Pancreas (tissue), 10 donors: Measurements from ENCODE around the gene PRUNE1. TPM values are rescaled to one million over a fixed set of nuclear protein-coding genes. Genes with fewer than 3 reads are reported as not detected.

Experiments used
- ATAC-seq, 4 donors: fragments of 200-7000 bp; cut with Tn5 transposase; one replicate each; pipeline versions ENCODE4 v1.8.0 to v1.9.1; 2020; ENCODE audit warnings: mild to moderate bottlenecking in 4 of 4, moderate library complexity in 4 of 4
- DNase-seq, 6 donors: peaks; one replicate each; pipeline ENCODE4 v3.0.0-alpha.2; 2020
- FAIRE-seq: peaks from 2 replicates; lab custom pipeline; 2012; peaks lifted over from hg19 to GRCh38; lab: Jason Lieb, UNC
- H3K27ac ChIP-seq, 4 donors: fragments of 200-600 bp; sonication (generic); 1 replicate in 3 of 4; 2 replicates in 1 of 4; pipeline versions ENCODE4 v1.5.0 to v1.8.0; 2020
- H3K27me3 ChIP-seq, 4 donors: fragments of 200-600 bp; one replicate each; pipeline ENCODE4 v1.8.0; 2021
- H3K36me3 ChIP-seq, 3 donors: fragments of 200-600 bp; sonication (generic) in 1 of 3; one replicate each; pipeline versions ENCODE4 v1.5.0 to v1.8.0; 2020 to 2021
- H3K4me1 ChIP-seq, 3 donors: fragments of 200-600 bp; one replicate each; pipeline ENCODE4 v1.8.0; 2021
- H3K4me3 ChIP-seq, 4 donors: fragments of 200-600 bp; sonication (generic) in 2 of 4; one replicate each; pipeline versions ENCODE4 v1.5.0 to v1.8.0; 2020 to 2021
- H3K9me3 ChIP-seq, 4 donors: fragments of 200-600 bp; one replicate each; pipeline ENCODE4 v1.8.0; 2021
- CTCF ChIP-seq, 4 donors: fragments of 200-600 bp; sonication (generic) in 3 of 4; IDR thresholded peaks; one replicate each; pipeline versions ENCODE4 v1.5.0 to v1.8.0; 2021; ENCODE audit warnings: antibody characterized with exemption in 4 of 4
- WGBS, 2 donors: extraction: QIAGEN DNeasy Blood & Tissue Kit; methylation state at CpG; one replicate each; pipeline ENCODE4 v1.1.7; 2013; 5-methylcytosine and 5-hydroxymethylcytosine counted together
- intact Hi-C, 3 donors: fragments of 100-400 bp; cut with DNase I; formaldehyde crosslinking; loops; one replicate each; pipeline versions ENCODE4 v1.11.1 to v1.14.2; 2022
- polyA plus RNA-seq, 2 donors: library from polyadenylated mRNA; stranded (reverse); fragments of 200-250 nt; gene quantifications; one replicate each; pipeline ENCODE4 v1.2.3, GENCODE V29; 2013
- total RNA-seq, 6 donors: library from RNA; stranded (reverse); fragmentation: NEBNext Ultra II Directional in 4 of 6; extraction: Animal tissue kit (Norgen Biotek cat#: 25700) in 4 of 6; gene quantifications; one replicate each; pipeline versions ENCODE4 v1.2.1 to v1.2.4, GENCODE V29; 2021 to 2023
- donor health status: healthy with polysubstance abuse.
- donor health status: DM: no; HTN: no; CAD: no; lungs with moderate emphysema.
- donor health status: DM: no; HTN: no; CAD: no.
- donor health status: control.
- donor health status: control.
- donor health status: Bipolar disorder and iron deficiency.
- donor health status: DM: yes; HTN: yes; CAD: no.
- donor health status: DM: no; HTN: no; CAD: no.
- donor health status: DM: no; HTN: no; CAD: no.
- donor health status: DM: yes; HTN: yes; CAD: no.

PRUNE1 gene
- total RNA-seq, result 10 to 100 TPM in 2 of 6 donors, 1 to 10 TPM in 4; 6.4 to 11.1 (median 8.1) TPM
- polyA plus RNA-seq, result 10 to 100 TPM in 1 of 2 donors, 1 to 10 TPM in 1; 6.7 to 16.7 TPM

GRCh38 chr1:151008244-151009205, at the start of gene PRUNE1:
Gene PRUNE1 (plus strand): TSS chr1:151008449. CDS start chr1:151008633, 184 bp downstream.
- DNase-seq (peak; percentile 95 to 99 (median 98)), ATAC-seq (peak; percentile 85 to 92 (median 90)), FAIRE-seq (peak; percentile 54)
- Histone ChIP-seq H3K4me3 (peak within 1 kb of the TSS; percentile 31 to 67 (median 60)), H3K27me3 (no peaks in the 10 kb centered on the region), H3K4me1 (peaks cover 10 to 36% (median 21%) of the 10 kb centered on the region in 3 donors), H3K9me3 (no peaks in the 10 kb centered on the region), H3K27ac (peak within 1 kb of the TSS; percentile 78 to 94 (median 81)), H3K36me3 (no peaks in the 10 kb centered on the region)
- 0 to 1% methylated on average over 69 of the region's 69 CpGs for WGBS, 2 donors
- peak in 1 of 4 donors; percentile 12 for TF ChIP-seq CTCF (IDR thresholded peaks at IDR 0.05)
- intact Hi-C loops, result no loop called here

- Histone ChIP-seq H3K9me3 (no peaks in the 10 kb centered on the region), H3K4me3 (no peak overlapping the region), H3K27ac (no peak overlapping the region), H3K27me3 (no peaks in the 10 kb centered on the region), H3K36me3 (peaks cover 0 to 46% (median 32%) of the 10 kb centered on the region in 3 donors), H3K4me1 (no peaks in the 10 kb centered on the region)
- DNase-seq (peak in 1 of 6 donors; percentile 15), ATAC-seq (no peak), FAIRE-seq (no peak)
- intact Hi-C loops, result no loop called here
- no peak for TF ChIP-seq CTCF (IDR thresholded peaks at IDR 0.05)
- 95 to 99% methylated on average over 7 of the region's 7 CpGs for WGBS, 2 donors
Observed at GRCh38 chr1:150960646-150961045, 47.6 kb upstream of the PRUNE1 start.

GRCh38 chr1:150961756-150962155, 46.5 kb upstream of the PRUNE1 start:
- no peak for FAIRE-seq
- H3K4me3 ChIP-seq, result no peak overlapping the region
- no peaks in the 10 kb centered on the region for H3K4me1 ChIP-seq
- ATAC-seq, result peak in 1 of 4 donors; percentile 17
- intact Hi-C loops, result no loop called here
- TF ChIP-seq CTCF (IDR thresholded peaks at IDR 0.05), result no peak
- no peak overlapping the region for H3K27ac ChIP-seq
- no peaks in the 10 kb centered on the region for H3K27me3 ChIP-seq
- peaks cover 0 to 57% (median 42%) of the 10 kb centered on the region in 3 donors for H3K36me3 ChIP-seq
- no peaks in the 10 kb centered on the region for H3K9me3 ChIP-seq
- DNase-seq, result no peak
- 62 to 63% methylated on average over 4 of the region's 4 CpGs for WGBS, 2 donors

- ATAC-seq, result no peak
- FAIRE-seq, result no peak
- peaks cover 0 to 75% (median 54%) of the 10 kb centered on the region in 3 donors for H3K36me3 ChIP-seq
- H3K27ac ChIP-seq, result no peak overlapping the region
- no peak for DNase-seq
- H3K27me3 ChIP-seq, result no peaks in the 10 kb centered on the region
- WGBS, 2 donors, result 82 to 92% methylated on average over 10 of the region's 10 CpGs
- no peak for TF ChIP-seq CTCF (IDR thresholded peaks at IDR 0.05)
- intact Hi-C loops, result no loop called here
- no peaks in the 10 kb centered on the region for H3K9me3 ChIP-seq
- no peaks in the 10 kb centered on the region for H3K4me1 ChIP-seq
- H3K4me3 ChIP-seq, result no peak overlapping the region
Observed at GRCh38 chr1:150963321-150964163, 44.7 kb upstream of the PRUNE1 start.
